WERI-Rb-1 (cell line): ENCODE measurements around the gene GLB1L2.

Experiments used
- DNase-seq: peaks from one replicate; pipeline ENCODE4 v3.0.0-alpha.2; 2020
- H3K27ac ChIP-seq: fragments of 250-450 bp; sonication (Bioruptor Pico); 2 replicates; pipeline ENCODE4 v1.5.1; 2020; ENCODE audit warnings: mild to moderate bottlenecking, moderate library complexity
- H3K27me3 ChIP-seq: fragments of 250-450 bp; sonication (Bioruptor Pico); 2 replicates; pipeline ENCODE4 v1.5.1; 2021; ENCODE audit warnings: mild to moderate bottlenecking, low read depth, moderate library complexity; ENCODE audit not compliant: insufficient read depth, severe bottlenecking
- H3K36me3 ChIP-seq: fragments of 250-450 bp; sonication (Bioruptor Pico); 2 replicates; pipeline ENCODE4 v1.5.1; 2020; ENCODE audit warnings: mild to moderate bottlenecking, moderate library complexity
- H3K4me3 ChIP-seq: 2 replicates; pipeline ENCODE4 v1.5.1; 2011; ENCODE audit warnings: low read depth, mild to moderate bottlenecking, control low read depth, low read length
- H3K9me3 ChIP-seq: fragments of 250-450 bp; sonication (Bioruptor Pico); 2 replicates; pipeline ENCODE4 v1.5.1; 2021; ENCODE audit warnings: mild to moderate bottlenecking, moderate library complexity; ENCODE audit not compliant: severe bottlenecking
- TF ChIP-seq, protein P1 (sequence below): IDR thresholded peaks from 2 replicates; pipeline ENCODE4 v1.5.1; 2011; ENCODE audit warnings: low read depth, mild to moderate bottlenecking, control low read depth, inconsistent platforms, low read length

GLB1L2 gene

DNA sequence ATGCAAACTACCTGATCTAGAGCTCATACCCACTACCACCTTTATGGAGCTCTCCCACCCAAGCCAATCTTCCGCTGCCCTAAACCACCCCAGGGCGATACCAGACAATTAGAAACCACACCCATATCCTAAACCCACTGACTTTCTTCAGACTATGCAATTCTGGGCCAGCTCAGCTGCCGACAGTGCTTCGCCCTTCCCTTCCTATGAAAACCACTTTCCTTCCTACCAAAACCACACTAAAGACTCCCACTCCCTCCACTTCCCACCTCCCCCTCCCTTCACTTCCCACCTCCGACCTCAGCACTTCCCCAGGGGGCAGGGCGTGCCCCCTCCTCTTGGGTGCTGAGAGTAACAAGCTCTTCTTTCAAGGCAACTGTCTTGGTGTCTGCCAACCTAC, 55.2 kb downstream of the GLB1L2 start:
- Histone ChIP-seq H3K27me3 (peaks cover 16% of the 10 kb centered on the region), H3K9me3 (no peaks in the 10 kb centered on the region), H3K4me3 (no peak overlapping the region), H3K27ac (no peak overlapping the region), H3K36me3 (no peaks in the 10 kb centered on the region)
- TF ChIP-seq, protein P1, sequence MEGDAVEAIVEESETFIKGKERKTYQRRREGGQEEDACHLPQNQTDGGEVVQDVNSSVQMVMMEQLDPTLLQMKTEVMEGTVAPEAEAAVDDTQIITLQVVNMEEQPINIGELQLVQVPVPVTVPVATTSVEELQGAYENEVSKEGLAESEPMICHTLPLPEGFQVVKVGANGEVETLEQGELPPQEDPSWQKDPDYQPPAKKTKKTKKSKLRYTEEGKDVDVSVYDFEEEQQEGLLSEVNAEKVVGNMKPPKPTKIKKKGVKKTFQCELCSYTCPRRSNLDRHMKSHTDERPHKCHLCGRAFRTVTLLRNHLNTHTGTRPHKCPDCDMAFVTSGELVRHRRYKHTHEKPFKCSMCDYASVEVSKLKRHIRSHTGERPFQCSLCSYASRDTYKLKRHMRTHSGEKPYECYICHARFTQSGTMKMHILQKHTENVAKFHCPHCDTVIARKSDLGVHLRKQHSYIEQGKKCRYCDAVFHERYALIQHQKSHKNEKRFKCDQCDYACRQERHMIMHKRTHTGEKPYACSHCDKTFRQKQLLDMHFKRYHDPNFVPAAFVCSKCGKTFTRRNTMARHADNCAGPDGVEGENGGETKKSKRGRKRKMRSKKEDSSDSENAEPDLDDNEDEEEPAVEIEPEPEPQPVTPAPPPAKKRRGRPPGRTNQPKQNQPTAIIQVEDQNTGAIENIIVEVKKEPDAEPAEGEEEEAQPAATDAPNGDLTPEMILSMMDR = no peak
- DNase-seq = no peak

- Histone ChIP-seq H3K27ac (no peak overlapping the region), H3K4me3 (no peak overlapping the region), H3K36me3 (no peaks in the 10 kb centered on the region), H3K9me3 (no peaks in the 10 kb centered on the region), H3K27me3 (peaks cover 19% of the 10 kb centered on the region)
- TF ChIP-seq, protein P1 = no peak
- no peak for DNase-seq
Observed at GRCh38 chr11:134387501-134387900, 55.7 kb downstream of the GLB1L2 start.

DNA sequence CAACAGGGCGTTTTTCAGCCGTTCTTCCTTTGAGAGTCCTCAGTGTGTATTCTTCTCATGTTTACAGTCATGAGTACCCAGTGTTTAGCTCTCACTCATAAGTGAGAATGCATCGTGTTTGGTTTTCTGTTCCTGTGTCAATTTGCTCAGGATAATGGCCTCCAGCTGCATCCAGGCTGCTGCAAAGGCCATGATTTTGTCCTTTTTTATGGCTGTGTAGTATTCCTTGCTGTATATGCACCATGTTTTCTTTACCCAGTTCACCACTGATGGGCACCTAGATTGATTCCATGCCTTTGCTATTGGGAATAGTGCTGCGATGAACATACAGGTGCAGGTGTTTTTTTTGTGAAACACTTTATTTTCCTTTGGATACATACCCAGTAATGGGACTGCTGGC, 56.8 kb downstream of the GLB1L2 start:
- H3K4me3 ChIP-seq = no peak overlapping the region
- DNase-seq = no peak
- no peak overlapping the region for H3K27ac ChIP-seq
- peaks cover 25% of the 10 kb centered on the region for H3K27me3 ChIP-seq
- no peaks in the 10 kb centered on the region for H3K9me3 ChIP-seq
- TF ChIP-seq, protein P1 = no peak
- H3K36me3 ChIP-seq = no peaks in the 10 kb centered on the region

DNA sequence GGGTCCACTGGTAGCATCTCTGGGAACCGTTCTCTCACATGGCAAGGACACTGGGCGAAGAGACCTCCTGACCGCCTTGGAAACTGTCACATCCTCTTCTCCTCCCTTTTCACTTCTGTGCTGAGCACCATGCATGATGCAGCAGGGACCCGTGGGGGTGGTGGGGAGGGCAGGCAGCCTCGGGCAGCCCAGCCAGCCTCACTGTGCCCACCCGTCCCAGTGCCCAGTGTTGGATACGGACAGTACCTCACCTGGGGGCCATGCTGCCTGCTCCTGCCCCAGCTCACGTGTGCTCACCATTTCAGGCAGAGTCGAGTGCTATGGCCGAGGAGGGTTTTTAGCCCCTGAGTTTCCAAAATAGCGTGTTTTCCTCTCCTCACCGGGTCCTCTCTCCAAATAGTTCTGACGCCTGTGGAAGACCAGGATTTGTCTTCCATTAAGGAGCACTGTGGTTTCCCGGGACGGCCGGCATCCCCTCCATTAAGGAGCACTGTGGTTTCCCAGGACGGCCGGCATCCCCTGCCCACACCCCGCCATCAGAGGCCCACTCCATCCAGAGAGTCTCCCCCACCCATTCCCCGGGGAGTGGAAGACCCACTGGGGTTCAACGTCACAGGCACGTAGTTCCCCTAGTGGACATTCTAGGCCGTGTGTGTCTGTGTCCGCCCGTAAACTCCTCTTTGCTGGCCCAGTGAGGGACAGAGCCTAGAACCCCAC, 57.8 kb downstream of the GLB1L2 start:
- H3K27me3 ChIP-seq = peaks cover 29% of the 10 kb centered on the region
- H3K4me3 ChIP-seq = no peak overlapping the region
- no peak overlapping the region for H3K27ac ChIP-seq
- no peaks in the 10 kb centered on the region for H3K36me3 ChIP-seq
- no peaks in the 10 kb centered on the region for H3K9me3 ChIP-seq
- DNase-seq = no peak
- TF ChIP-seq, protein P1 = peak; percentile 28; the same call in 1 of the 2 replicates

DNA sequence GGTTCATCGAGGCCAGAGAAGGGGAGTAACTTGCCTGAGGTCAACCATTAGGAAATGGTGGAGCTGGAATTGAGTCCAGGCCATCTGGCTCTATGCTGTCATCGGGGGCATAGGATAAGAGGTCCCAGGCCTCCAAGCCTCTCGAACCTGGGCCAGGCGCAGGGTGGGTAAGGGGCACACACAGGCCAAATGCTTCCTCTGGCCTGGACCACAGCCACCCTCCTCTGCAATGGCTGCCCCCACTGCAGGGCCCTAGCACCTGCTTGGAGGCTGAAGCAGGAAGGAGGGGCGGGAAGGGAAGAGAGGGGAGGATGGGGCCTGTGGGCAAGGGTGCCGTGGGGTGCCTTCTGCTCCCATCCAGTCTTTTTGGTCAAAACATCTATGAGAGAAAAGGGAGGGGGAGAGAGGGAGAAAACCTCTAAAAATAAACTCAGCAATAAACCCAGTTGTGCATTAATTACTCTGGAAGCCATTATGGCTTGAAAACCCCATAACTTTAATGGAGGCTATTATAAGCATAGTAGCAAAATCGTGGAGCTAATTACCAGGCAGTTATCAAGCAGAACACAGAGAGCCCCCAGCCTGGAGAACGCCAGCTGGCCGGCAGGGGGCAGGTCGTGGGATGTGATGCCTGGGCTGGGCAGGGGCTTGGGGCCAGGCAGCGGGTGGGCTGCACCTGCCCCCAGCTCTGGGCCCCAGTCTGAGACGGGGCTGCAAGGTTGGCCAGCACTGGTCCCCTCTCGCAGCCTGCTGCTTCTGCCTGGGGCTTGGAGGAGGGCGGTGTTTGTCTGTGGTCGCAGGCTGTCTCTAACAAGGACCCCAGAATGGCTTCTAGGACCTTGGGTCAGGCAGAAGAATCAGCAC, 59.1 kb downstream of the GLB1L2 start:
- no peak overlapping the region for H3K27ac ChIP-seq
- no peaks in the 10 kb centered on the region for H3K36me3 ChIP-seq
- TF ChIP-seq, protein P1 = peak; percentile 44
- no peak overlapping the region for H3K4me3 ChIP-seq
- H3K9me3 ChIP-seq = peaks cover 2% of the 10 kb centered on the region
- DNase-seq = no peak
- peaks cover 30% of the 10 kb centered on the region for H3K27me3 ChIP-seq
